OCI-LY7 (cell line): ENCODE measurements around the gene STIP1.

ENCODE experiments used
- CTCF ChIP-seq: fragments of 200-600 bp; sonication (generic); conservative IDR thresholded peaks from 2 replicates; pipeline ENCODE4 v1.5.1; 2014; ENCODE audit warnings: mild to moderate bottlenecking, antibody characterized with exemption, low read length, moderate library complexity, mixed read lengths
- EZH2phosphoT487 ChIP-seq: fragments of 200-600 bp; sonication (generic); IDR thresholded peaks from 2 replicates; pipeline ENCODE4 v1.6.1; 2018; ENCODE audit warnings: low read depth, borderline replicate concordance, mild to moderate bottlenecking, mixed run types, antibody characterized with exemption, low read length, moderate library complexity, mixed read lengths

- no peak for TF ChIP-seq CTCF
- TF ChIP-seq EZH2phosphoT487 = no peak
Measured at GRCh38 chr11:64161037-64161436, 24.9 kb upstream of the STIP1 start.
